Neural cell (in vitro differentiated cells): ENCODE data around the gene ADGRD2. TPM values are rescaled to one million over a fixed set of nuclear protein-coding genes. Genes with fewer than 3 reads are reported as not detected.

Experiments
- H2AFZ ChIP-seq: fragments of 200-600, 300-800 bp; sonication (generic), shearing (Covaris generic); 2 replicates; pipeline ENCODE4 v1.6.0; 2014; ENCODE audit warnings: low read depth, mild to moderate bottlenecking, antibody characterized with exemption, low read length, moderate library complexity
- H3F3A ChIP-seq: fragments of 200-600 bp; shearing (Covaris generic); 2 replicates; pipeline ENCODE4 v1.6.1; 2016; ENCODE audit warnings: mild to moderate bottlenecking, moderate library complexity, mixed read lengths, antibody characterized with exemption, low read length; ENCODE audit not compliant: insufficient read depth, poor library complexity, severe bottlenecking
- H3K27ac ChIP-seq: fragments of 200-600, 300-800 bp; sonication (generic), shearing (Covaris generic); 2 replicates; pipeline ENCODE4 v1.5.1; 2014; ENCODE audit warnings: mild to moderate bottlenecking, low read length, moderate library complexity
- H3K27me3 ChIP-seq: fragments of 300-800, 200-600 bp; sonication (generic), shearing (Covaris generic); 2 replicates; pipeline ENCODE4 v1.6.0; 2014; ENCODE audit warnings: mild to moderate bottlenecking, low read depth, low read length, moderate library complexity; ENCODE audit not compliant: insufficient read depth
- H3K36me3 ChIP-seq: fragments of 300-800, 200-600 bp; sonication (generic), shearing (Covaris generic); 2 replicates; pipeline ENCODE4 v1.5.1; 2014; ENCODE audit warnings: mild to moderate bottlenecking, antibody characterized with exemption, low read length, moderate library complexity; ENCODE audit not compliant: insufficient read depth
- H3K4me2 ChIP-seq: fragments of 300-800, 200-600 bp; sonication (generic), shearing (Covaris generic); 2 replicates; pipeline ENCODE4 v1.6.0; 2014; ENCODE audit warnings: mild to moderate bottlenecking, low read length
- H3K4me3 ChIP-seq: fragments of 300-800, 200-600 bp; sonication (generic), shearing (Covaris generic); 2 replicates; pipeline ENCODE4 v1.5.1; 2014; ENCODE audit warnings: mild to moderate bottlenecking, low read length, moderate library complexity
- H3K79me2 ChIP-seq: fragments of 200-600 bp; shearing (Covaris generic); replicated peaks from 2 replicates; pipeline ENCODE4 v1.6.0; 2014; ENCODE audit warnings: mild to moderate bottlenecking, low read length, moderate library complexity; ENCODE audit not compliant: insufficient read depth
- H3K9ac ChIP-seq: fragments of 300-800, 200-600 bp; sonication (generic), shearing (Covaris generic); 2 replicates; pipeline ENCODE4 v1.6.1; 2016; ENCODE audit warnings: mild to moderate bottlenecking, low read length, mixed read lengths
- H3K9me2 ChIP-seq: fragments of 200-600 bp; shearing (Covaris generic); 2 replicates; pipeline ENCODE4 v1.6.1; 2016; ENCODE audit warnings: mild to moderate bottlenecking, low read length, mixed read lengths; ENCODE audit not compliant: insufficient read depth
- H3K9me3 ChIP-seq: fragments of 200-600, 300-800 bp; sonication (generic), shearing (Covaris generic); 2 replicates; pipeline ENCODE4 v1.6.1; 2016; ENCODE audit warnings: mild to moderate bottlenecking, mixed run types, low read length, moderate library complexity, mixed read lengths
- H4K20me1 ChIP-seq: fragments of 200-600 bp; shearing (Covaris generic); 2 replicates; pipeline ENCODE4 v1.6.1; 2016; ENCODE audit warnings: mild to moderate bottlenecking, mixed run types; ENCODE audit not compliant: insufficient read depth
- CTCF ChIP-seq: fragments of 450-650 bp; IDR thresholded peaks from 2 replicates; pipeline ENCODE4 v1.5.1; 2014; ENCODE audit warnings: antibody characterized with exemption, mild to moderate bottlenecking, moderate library complexity; ENCODE audit not compliant: poor library complexity, severe bottlenecking
- EP300 ChIP-seq: fragments of 450-650 bp; conservative IDR thresholded peaks from 2 replicates; pipeline ENCODE4 v1.6.1; 2014; ENCODE audit warnings: antibody characterized with exemption, mild to moderate bottlenecking, moderate library complexity; ENCODE audit not compliant: poor library complexity, severe bottlenecking
- EZH2 ChIP-seq: fragments of 200-600, 300-800 bp; shearing (Covaris generic), sonication (generic); IDR thresholded peaks from 2 replicates; pipeline ENCODE4 v1.6.1; 2014; ENCODE audit warnings: antibody characterized with exemption, low read length, borderline replicate concordance, mild to moderate bottlenecking; ENCODE audit not compliant: insufficient read depth, poor library complexity, severe bottlenecking
- MXI1 ChIP-seq: fragments of 450-650 bp; conservative IDR thresholded peaks from 2 replicates; pipeline ENCODE4 v1.6.1; 2014; ENCODE audit warnings: antibody characterized with exemption, mild to moderate bottlenecking; ENCODE audit not compliant: poor library complexity, severe bottlenecking
- POLR2AphosphoS5 ChIP-seq: IDR thresholded peaks from 2 replicates; pipeline ENCODE4 v1.6.1; 2012
- RAD21 ChIP-seq: fragments of 450-650 bp; conservative IDR thresholded peaks from 2 replicates; pipeline ENCODE4 v1.6.1; 2014; ENCODE audit warnings: antibody characterized with exemption, mild to moderate bottlenecking, moderate library complexity
- REST ChIP-seq: IDR thresholded peaks from 2 replicates; pipeline ENCODE4 v1.6.1; 2012; ENCODE audit warnings: borderline replicate concordance
- SMC3 ChIP-seq: fragments of 450-650 bp; conservative IDR thresholded peaks from 2 replicates; pipeline ENCODE4 v1.6.1; 2014; ENCODE audit warnings: antibody characterized with exemption, mild to moderate bottlenecking, moderate library complexity; ENCODE audit not compliant: poor library complexity
- TAF1 ChIP-seq: IDR thresholded peaks from 2 replicates; pipeline ENCODE4 v1.6.1; 2012; ENCODE audit warnings: low read depth
- polyA plus RNA-seq: library from polyadenylated mRNA; depleted of rRNA; stranded (reverse); fragments of >200 nt; gene quantifications from 2 replicates; pipeline ENCODE4 v1.2.3, GENCODE V29; 2014

The ADGRD2 gene
- polyA plus RNA-seq, 1 donor from 2014 or later = not detected

- Histone ChIP-seq H3F3A (no peaks in the 10 kb centered on the region), H3K4me3 (no peak overlapping the region), H3K9ac (no peak overlapping the region), H3K27ac (no peak overlapping the region), H3K4me2 (no peak overlapping the region), H3K79me2 (peaks cover 21% of the 10 kb centered on the region), H3K9me2 (no peaks in the 10 kb centered on the region), H3K9me3 (no peaks in the 10 kb centered on the region), H2AFZ (no peak overlapping the region), H3K36me3 (peaks cover 10% of the 10 kb centered on the region), H3K27me3 (no peaks in the 10 kb centered on the region), H4K20me1 (no peaks in the 10 kb centered on the region)
- TF ChIP-seq EP300 (no peak), TAF1 (no peak), MXI1 (no peak), SMC3 (no peak), REST (no peak), RAD21 (no peak), POLR2AphosphoS5 (no peak), CTCF (no peak), EZH2 (no peak)
Measured at GRCh38 chr9:124409410-124409809, 40.8 kb upstream of the ADGRD2 start.

GRCh38 chr9:124410321-124410913 is 39.8 kb upstream of the ADGRD2 start:
- Histone ChIP-seq H3K9me2 (no peaks in the 10 kb centered on the region), H4K20me1 (no peaks in the 10 kb centered on the region), H3K9ac (no peak overlapping the region), H3K27ac (no peak overlapping the region), H3F3A (no peaks in the 10 kb centered on the region), H3K4me3 (no peak overlapping the region), H3K36me3 (peaks cover 10% of the 10 kb centered on the region), H3K9me3 (no peaks in the 10 kb centered on the region), H3K4me2 (no peak overlapping the region), H3K27me3 (no peaks in the 10 kb centered on the region), H2AFZ (no peak overlapping the region), H3K79me2 (peaks cover 29% of the 10 kb centered on the region)
- no peak for TF ChIP-seq POLR2AphosphoS5
- TF ChIP-seq RAD21 = peak; percentile 65
- peak; percentile 68 for TF ChIP-seq CTCF
- TF ChIP-seq MXI1 = no peak
- TF ChIP-seq REST = no peak
- TF ChIP-seq EZH2 = no peak
- TF ChIP-seq EP300 = no peak
- TF ChIP-seq SMC3 = peak; percentile 78
- TF ChIP-seq TAF1 = no peak
